NAMALWA (cell line): ENCODE results near the gene AP1S3.

ENCODE experiments used
- DNase-seq: peaks from one replicate; pipeline ENCODE4 v3.0.0-alpha.2; 2015; ENCODE audit warnings: low spot score

AP1S3 gene

DNA sequence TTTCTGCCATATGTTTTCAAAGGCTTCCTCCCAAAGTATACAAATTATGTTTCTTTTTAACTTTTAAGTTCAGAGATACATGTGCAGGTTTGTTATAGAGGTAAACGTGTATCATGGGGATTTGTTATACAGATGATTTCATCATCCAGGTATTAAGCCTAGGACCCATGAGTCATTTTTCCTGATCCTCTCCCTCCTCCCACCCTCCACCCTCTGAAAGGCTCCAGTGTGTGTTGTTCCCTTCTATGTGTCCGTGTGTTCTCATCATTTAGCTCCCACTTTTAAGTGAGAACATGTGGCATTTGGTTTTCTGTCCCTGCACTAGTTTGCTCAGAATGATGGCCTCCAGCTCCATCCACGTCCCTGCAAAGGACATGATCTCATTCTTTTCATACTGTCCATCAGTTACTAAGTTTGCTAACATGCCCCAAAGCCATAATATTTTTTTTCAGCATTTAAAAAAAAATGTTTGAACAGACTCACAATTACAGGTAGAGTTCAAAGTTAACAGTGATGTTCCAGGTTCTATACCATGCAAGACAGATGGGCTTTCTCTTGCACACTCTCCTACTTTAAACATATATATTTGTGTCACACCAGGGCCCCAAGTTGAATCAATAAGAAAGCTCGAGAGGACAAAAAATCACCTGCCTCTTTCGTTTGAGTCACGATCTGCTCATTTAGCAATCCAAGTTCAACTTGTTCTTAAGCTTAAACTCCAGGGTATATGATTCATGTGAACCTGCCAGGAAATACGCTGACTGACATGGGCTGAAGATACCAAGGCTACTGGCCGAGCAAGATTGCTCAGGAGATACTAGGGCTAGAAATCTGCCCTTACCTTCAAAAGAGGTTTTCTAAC, 77.6 kb downstream of the AP1S3 start:
- DNase-seq, result no peak

GRCh38 chr2:223758131-223758840, 79.1 kb downstream of the AP1S3 start:
- DNase-seq, result no peak

GRCh38 chr2:223753940-223754339, 83.4 kb downstream of the AP1S3 start:
- DNase-seq, result no peak

DNA sequence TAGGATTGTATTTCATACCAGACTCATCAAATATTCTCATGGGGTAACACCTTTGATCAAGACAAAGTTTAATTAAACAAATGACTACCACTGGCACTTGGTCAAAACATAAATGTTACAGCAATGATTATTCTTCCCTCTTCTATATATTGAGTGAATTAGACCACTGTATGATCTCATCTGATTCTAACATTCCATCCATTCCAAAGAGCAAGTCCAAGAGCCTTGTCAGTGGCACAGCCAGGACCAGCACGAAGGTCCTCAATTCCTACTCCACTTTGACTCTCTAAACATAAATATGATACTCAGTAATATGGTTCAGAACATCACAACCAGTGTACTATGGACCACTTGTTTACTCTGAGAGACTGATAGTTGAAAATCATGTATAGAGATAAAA, 86.4 kb downstream of the AP1S3 start:
- no peak for DNase-seq

GRCh38 chr2:223747392-223748042, 89.9 kb downstream of the AP1S3 start:
- no peak for DNase-seq

DNA sequence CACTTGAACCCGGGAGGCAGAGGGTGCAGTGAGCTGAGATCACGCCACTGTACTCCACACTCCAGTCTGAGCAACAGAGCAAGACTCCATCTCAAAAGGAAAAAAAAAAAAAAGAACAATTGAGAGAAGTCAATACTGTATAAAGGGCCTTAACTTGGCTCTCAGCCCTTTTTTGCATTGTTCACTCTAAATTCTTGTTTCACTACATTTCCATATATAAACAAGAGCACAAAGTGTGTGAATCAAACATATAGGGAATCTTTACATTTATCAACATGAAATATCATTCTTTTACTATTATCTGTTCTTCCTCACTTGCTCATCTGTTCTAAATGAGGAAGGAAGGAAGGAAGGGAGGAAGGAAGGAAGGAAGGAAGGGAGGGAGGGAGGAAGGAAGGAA, 90.8 kb downstream of the AP1S3 start:
- no peak for DNase-seq

DNA sequence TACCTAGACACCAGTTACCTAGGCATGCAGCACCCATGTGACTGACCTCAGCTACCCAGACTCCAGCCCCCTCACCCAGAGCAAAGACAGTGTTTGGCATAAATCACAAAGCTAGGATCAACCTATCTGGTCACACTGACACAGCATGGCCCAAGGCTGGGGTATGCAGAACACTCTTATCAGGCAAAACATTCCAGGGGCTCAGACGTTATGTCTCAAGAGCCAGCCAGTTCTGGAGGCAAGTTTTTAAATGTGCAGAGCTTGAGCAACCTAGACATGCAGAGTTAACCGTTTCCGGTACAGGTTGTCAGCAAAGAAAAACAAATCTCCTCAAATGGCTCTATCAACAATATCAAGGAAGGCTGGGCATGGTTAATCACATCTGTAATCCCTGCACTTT, 92.8 kb downstream of the AP1S3 start:
- no peak for DNase-seq

GRCh38 chr2:223740679-223741078, 96.7 kb downstream of the AP1S3 start:
- no peak for DNase-seq

DNA sequence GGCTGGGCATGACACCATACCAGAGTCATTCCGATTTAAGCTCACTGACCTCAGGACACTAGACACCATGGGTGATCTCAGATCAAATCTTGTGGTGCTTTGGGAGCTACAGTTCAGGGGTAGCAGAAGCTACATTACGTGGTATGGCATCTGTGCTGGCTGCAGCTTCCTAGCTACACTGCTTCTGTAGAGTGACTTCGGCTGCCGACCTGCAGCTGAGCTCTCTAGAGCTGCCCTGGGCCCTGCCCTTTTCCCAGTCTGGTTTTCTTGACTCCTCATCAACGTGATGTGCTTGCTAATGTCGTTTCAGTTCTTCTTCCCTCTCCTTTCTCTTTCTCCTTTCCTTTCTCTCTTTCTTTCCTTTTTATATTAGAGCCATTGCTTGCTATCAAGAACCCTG, 100.2 kb downstream of the AP1S3 start:
- no peak for DNase-seq

- no peak for DNase-seq
These were observed 100.9 kb downstream of the AP1S3 start for GRCh38 chr2:223736488-223736887.

- no peak for DNase-seq
These were observed 101.6 kb downstream of the AP1S3 start for GRCh38 chr2:223735659-223736244.

DNA sequence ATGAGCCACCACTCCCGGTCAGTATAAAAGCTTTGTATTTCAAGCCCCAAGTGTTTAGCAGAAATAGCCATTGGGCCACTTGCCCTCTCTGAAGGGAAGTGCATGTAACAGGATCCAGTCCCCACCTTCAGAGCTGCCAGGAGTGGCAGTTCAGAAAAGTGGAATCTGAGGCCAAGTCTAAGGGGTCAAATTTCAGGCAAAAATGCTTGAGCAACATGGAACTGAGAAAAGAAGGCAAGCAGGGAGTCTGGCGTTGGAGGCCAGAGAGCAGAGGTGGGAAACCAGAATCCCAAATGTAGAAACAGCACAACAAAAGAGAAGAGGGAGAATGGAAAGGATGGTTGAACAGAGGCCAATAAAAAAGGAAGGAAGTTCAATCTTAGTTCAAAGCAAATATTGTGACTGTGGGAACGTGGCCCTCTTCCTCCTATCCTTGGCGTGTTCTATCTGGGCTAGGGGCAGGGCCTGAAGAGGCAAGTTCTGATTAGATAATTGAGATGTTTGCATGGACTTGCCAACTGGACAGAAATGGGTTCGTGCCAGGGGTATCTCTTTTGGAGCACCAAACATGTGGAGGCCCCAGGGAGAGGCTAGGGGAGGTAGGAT, 102.2 kb downstream of the AP1S3 start:
- no peak for DNase-seq

GRCh38 chr2:223734346-223734745, 103.0 kb downstream of the AP1S3 start:
- DNase-seq, result no peak

GRCh38 chr2:223732346-223732745, 105.0 kb downstream of the AP1S3 start:
- no peak for DNase-seq

DNA sequence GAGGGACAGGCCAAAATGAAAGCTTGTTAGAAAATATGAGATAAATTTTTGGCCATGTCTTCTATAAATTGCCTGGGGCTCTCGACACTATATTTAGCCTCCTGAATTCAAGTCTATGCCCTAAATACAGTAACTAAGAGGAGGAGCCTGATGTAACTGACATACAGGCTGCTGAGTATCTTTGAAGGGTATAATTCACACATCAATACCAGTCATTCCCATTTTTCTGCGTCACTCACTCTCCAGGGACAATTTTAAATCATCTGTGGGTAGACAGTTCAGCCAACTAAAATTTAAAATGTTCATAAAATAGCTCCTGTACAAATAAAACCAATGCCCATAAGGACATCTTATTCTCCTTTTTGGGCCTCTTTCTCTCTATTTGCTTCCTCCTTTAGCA, 105.9 kb downstream of the AP1S3 start:
- DNase-seq, result no peak

- DNase-seq, result no peak
These were observed 107.6 kb downstream of the AP1S3 start for GRCh38 chr2:223729781-223730180.

GRCh38 chr2:223727562-223727961, 109.8 kb downstream of the AP1S3 start:
- DNase-seq, result peak; percentile 73

GRCh38 chr2:223725986-223726970, 111.1 kb downstream of the AP1S3 start:
- no peak for DNase-seq

DNA sequence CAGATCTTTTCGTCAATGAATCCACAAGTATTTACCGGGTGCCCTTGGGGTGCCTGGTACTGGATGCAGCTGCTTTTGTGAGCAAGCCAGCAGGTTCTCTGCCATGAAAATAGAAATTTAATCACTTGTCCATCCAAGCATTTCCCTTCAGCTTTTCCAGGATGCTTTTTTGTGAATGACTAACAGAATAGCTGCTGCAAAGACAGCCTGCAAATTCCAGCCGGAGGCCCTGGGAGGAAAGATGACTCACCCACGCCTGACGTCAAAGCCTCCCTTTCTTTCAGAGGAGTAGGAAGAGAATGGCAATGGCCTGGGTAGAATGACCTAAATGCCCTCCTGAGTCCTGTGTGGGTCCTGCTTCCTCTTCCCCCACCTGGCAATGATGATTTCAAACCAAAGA, 111.9 kb downstream of the AP1S3 start:
- DNase-seq, result no peak

DNA sequence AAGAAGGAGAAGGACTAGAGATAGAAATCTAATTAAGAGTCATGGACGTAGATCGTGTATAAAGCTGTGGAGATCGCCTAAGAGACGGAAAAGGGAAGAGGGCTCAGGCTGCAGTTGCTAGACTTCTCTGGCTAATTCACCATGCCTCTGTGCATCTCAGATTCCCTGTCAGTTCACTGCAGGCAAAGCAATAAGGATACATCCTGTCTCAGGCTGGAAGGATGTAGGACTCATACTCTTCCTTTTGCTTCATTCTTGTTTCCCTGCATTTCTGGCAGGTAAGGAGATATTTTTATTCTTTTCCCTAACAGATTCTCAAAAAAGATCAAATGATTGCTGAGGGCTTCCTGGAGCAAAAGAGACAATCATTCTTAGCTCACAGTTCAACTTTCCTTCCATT, 112.5 kb downstream of the AP1S3 start:
- DNase-seq, result no peak

GRCh38 chr2:223723954-223724411, 113.4 kb downstream of the AP1S3 start:
- peak; percentile 35 for DNase-seq
